ENCODE data around the gene INPP5A.

INPP5A gene

DNA sequence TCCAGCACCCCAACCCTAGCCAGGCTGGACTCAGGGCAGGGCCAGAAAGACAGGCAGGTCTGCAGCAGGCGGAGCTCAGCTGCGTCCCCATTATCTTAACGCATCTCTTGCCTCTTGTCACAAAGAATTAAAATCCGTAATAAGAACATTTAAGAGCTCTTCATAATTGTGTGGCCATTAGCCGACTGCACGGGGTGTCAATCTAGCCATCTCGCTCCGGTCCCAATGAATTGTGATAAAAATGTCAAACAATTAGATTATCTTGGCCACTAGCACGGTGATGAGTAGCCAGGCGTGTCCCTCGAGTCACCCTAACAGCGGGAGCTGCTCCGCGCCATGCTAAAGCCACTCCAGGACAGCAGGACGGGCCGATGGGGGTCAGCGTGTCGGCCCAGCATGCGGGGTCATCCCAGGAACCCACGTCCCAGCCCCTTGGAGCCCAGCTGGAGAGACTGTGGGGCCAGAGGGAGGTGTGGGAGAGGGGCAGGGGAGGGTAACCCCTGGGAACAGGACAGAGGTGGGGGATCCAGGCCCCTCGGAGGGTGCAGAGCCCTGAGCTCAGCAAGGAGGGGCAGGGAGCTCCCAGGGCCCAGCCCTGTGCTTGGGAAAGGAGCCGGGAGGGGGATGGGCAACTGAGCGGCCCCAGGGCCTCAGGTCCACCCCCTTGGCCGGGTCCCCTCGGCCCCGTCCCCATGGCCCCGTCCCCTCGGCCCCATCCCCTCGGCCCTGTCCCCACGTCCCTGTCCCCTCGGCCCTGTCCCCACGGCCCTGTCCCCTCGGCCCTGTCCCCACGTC lies 266.0 kb downstream of the INPP5A start:
- no peaks in the 10 kb centered on the region for H3K9me3 Mint-ChIP-seq
- no peaks in the 10 kb centered on the region for H3K36me3 Mint-ChIP-seq (ENCODE audit: low read depth)
- no peaks in the 10 kb centered on the region for H3K4me1 Mint-ChIP-seq (ENCODE audit: low read depth)
- DNase-seq (ENCODE audit: low spot score), result no peak
- H3K27ac Mint-ChIP-seq, result no peak overlapping the region
- no peak overlapping the region for H3K4me3 Mint-ChIP-seq
- no peaks in the 10 kb centered on the region for H3K27me3 Mint-ChIP-seq (ENCODE audit: low read depth)

GRCh38 chr10:132804287-132804686 lies 266.7 kb downstream of the INPP5A start:
- Mint-ChIP-seq H3K36me3 (ENCODE audit: low read depth) (no peaks in the 10 kb centered on the region), H3K4me1 (ENCODE audit: low read depth) (no peaks in the 10 kb centered on the region), H3K4me3 (no peak overlapping the region), H3K27me3 (ENCODE audit: low read depth) (no peaks in the 10 kb centered on the region), H3K27ac (no peak overlapping the region), H3K9me3 (no peaks in the 10 kb centered on the region)
- no peak for DNase-seq (ENCODE audit: low spot score)

DNA sequence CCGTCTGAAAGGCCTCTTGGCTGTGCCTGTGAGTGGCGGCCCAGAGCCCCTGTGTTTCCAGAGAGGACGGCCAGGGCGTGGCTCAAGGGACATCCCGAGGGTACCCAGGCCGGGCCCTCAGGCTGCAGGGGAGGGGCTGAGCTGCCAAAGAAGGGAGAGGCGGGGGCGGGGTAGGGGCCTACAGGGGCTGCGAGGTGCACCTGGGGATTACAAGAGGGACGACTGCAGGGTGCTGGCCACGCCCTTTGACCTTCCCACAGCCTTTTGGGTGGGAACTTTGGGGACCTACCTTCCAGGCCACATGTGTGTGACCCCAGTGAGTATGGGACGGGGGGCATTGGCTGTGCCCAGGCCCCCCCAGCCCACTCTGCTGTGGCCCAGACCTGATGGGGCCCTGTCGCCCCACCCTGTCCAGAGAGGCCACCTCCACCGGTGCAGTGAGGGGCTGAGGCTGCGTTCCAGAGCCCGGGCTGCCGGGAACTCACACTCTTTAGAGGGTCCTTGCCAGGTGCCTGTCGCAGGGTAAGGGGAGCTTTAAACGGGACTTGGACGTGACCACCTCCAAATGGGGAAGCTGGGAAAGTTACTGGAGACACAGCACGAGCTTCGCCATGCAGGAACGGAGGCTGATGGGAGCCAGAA lies 267.3 kb downstream of the INPP5A start:
- Mint-ChIP-seq H3K27me3 (ENCODE audit: low read depth) (no peaks in the 10 kb centered on the region), H3K4me1 (ENCODE audit: low read depth) (no peaks in the 10 kb centered on the region)
- DNase-seq (ENCODE audit: low spot score), result no peak

DNA sequence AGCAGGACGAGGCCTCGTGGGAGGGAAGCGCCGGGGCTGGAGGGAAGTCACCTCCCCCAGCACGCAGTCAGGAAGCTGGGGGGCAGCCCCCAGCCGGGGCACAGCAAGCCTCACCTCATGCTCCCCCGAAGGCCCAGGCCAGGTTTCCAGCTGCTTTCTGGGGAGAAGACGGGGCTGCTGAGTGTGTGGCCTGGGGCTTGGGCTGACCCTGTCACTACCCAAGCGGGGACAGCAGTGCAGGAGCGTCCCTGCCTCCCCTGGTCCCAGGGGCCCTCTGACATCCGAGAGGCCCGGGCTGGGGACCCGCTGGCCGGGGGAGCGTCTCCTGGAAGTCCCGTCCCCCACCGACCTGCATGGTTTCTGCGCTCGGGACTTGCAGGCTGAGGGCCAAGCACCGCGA lies 268.0 kb downstream of the INPP5A start:
- Mint-ChIP-seq H3K4me1 (ENCODE audit: low read depth) (no peaks in the 10 kb centered on the region), H3K9me3 (no peaks in the 10 kb centered on the region), H3K27me3 (ENCODE audit: low read depth) (no peaks in the 10 kb centered on the region)

More for the DNA sequence above, 267.3 kb downstream of the INPP5A start:
- Mint-ChIP-seq H3K36me3 (ENCODE audit: low read depth) (no peaks in the 10 kb centered on the region), H3K27ac (no peak overlapping the region), H3K4me3 (no peak overlapping the region), H3K9me3 (no peaks in the 10 kb centered on the region)

GRCh38 chr10:132806110-132806509 lies 268.5 kb downstream of the INPP5A start:
- Mint-ChIP-seq H3K4me1 (ENCODE audit: low read depth) (no peaks in the 10 kb centered on the region), H3K27ac (no peak overlapping the region), H3K4me3 (no peak overlapping the region), H3K9me3 (no peaks in the 10 kb centered on the region), H3K36me3 (ENCODE audit: low read depth) (no peaks in the 10 kb centered on the region), H3K27me3 (ENCODE audit: low read depth) (no peaks in the 10 kb centered on the region)
- no peak for DNase-seq (ENCODE audit: low spot score)

More for the DNA sequence above, 268.0 kb downstream of the INPP5A start:
- no peaks in the 10 kb centered on the region for H3K36me3 Mint-ChIP-seq (ENCODE audit: low read depth)
- no peak overlapping the region for H3K27ac Mint-ChIP-seq
- no peak overlapping the region for H3K4me3 Mint-ChIP-seq
- no peak for DNase-seq (ENCODE audit: low spot score)

GRCh38 chr10:132806561-132807003 lies 269.0 kb downstream of the INPP5A start:
- Mint-ChIP-seq H3K27ac (no peak overlapping the region), H3K4me3 (no peak overlapping the region), H3K4me1 (ENCODE audit: low read depth) (no peaks in the 10 kb centered on the region), H3K27me3 (ENCODE audit: low read depth) (no peaks in the 10 kb centered on the region), H3K36me3 (ENCODE audit: low read depth) (no peaks in the 10 kb centered on the region), H3K9me3 (no peaks in the 10 kb centered on the region)
- DNase-seq (ENCODE audit: low spot score), result no peak

DNA sequence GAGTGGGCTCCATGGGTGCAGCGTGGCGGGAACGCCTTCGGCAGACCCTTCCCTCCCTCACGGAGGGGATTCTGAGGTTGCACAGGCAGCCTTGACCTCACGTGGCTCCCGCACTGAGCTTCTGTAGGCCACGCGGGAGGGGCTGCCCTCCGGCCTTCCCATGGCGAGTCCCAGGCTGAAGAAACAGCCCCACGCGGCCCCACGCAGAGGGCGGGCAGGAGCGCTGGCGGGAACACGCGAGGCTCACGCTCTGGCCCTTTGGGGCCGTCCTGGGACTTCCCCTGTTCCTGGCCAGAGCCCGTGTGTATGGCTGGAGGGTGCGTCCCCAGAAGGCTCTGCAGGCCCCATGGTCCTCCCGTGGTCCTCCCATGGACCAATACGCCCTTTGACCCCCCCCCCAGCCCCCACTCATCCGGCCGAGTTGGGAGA lies 270.0 kb downstream of the INPP5A start:
- Mint-ChIP-seq H3K9me3 (no peaks in the 10 kb centered on the region), H3K36me3 (ENCODE audit: low read depth) (no peaks in the 10 kb centered on the region), H3K4me1 (ENCODE audit: low read depth) (no peaks in the 10 kb centered on the region), H3K4me3 (no peak overlapping the region), H3K27me3 (ENCODE audit: low read depth) (no peaks in the 10 kb centered on the region), H3K27ac (no peak overlapping the region)
- no peak for DNase-seq (ENCODE audit: low spot score)

- Mint-ChIP-seq H3K9me3 (no peaks in the 10 kb centered on the region), H3K4me3 (no peak overlapping the region), H3K36me3 (ENCODE audit: low read depth) (no peaks in the 10 kb centered on the region), H3K27me3 (ENCODE audit: low read depth) (no peaks in the 10 kb centered on the region), H3K27ac (no peak overlapping the region), H3K4me1 (ENCODE audit: low read depth) (no peaks in the 10 kb centered on the region)
- no peak for DNase-seq (ENCODE audit: low spot score)
These were observed 271.0 kb downstream of the INPP5A start for GRCh38 chr10:132808383-132809231.

DNA sequence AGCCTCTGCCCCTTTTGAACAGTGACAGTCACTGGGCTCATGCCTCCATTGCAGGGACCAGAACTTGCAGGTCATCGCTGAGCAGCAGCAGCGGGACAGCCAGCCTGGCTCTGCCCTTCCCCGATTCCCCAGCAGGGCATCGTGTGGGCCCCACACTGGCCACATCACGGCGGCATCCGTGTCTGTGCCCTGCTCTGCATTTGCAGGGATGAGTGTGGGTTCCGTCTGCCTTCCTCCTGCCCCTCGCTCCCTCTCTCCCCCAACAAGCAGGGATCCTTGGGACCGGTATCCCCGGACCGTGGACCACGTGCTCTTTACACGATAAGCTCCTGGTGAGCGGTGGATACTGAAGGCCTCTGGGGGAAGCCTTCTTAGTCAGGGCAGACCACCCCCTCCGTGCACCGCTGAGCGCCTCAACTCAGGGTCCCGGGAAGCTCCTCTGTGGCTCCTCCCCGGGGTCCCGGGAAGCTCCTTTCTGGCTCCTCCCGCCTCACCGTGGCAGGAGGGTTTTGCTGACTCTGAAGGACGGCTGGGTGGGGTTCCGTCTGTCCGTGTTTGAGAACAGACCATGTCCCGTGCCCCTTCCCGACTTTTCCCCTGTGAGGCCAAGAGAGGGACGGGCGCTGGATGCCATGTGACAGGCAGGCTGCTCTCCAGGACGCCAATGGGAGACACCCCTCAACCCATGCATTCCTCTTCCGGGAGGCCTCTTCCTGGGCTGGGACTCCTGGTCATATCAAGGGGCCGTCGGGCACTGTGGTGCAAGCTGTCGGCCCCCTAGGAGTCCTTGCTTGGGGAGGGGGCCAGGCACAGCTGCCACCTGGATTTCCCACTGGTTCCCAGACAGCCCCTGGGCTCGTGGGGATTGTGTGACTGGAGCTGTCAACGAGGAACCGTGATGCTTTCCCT lies 271.9 kb downstream of the INPP5A start:
- Mint-ChIP-seq H3K27ac (no peak overlapping the region), H3K4me1 (ENCODE audit: low read depth) (no peaks in the 10 kb centered on the region), H3K36me3 (ENCODE audit: low read depth) (no peaks in the 10 kb centered on the region)

DNA sequence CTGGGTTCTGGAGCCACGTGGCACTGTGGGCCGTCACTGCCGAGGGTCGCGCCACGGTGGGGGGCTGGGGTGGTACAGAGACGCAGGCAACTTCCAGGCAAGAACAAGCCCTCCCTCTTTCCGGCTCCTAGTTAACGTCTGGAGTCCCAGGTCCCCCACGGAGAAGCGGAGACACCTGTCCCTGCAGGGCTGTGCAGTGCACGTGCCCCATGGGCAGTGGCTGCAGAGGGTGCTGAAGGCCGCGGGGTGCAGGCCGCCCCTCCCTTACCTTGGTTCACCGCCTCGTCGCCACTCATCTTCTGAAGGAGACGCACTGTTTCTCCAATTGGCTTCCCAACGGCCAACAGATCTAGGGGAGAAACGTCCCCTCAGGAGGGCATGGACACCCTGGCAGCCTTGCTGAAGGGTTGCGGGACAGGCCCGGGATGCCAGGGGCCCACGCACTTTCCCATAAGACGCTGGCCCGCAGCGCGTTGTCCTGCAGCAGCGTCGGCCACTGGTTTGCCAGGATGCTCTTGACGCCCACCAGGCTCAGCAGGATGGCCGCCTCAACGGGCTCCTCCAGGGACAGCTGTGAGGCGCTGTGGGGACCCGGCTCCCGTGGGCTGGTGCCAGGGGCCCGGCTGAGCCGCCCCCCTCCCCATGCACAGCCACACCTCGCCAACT lies 272.7 kb downstream of the INPP5A start:
- no peaks in the 10 kb centered on the region for H3K4me1 Mint-ChIP-seq (ENCODE audit: low read depth)
- H3K27ac Mint-ChIP-seq, result no peak overlapping the region
- DNase-seq (ENCODE audit: low spot score), result no peak
- H3K27me3 Mint-ChIP-seq (ENCODE audit: low read depth), result no peaks in the 10 kb centered on the region
- no peaks in the 10 kb centered on the region for H3K9me3 Mint-ChIP-seq
- no peaks in the 10 kb centered on the region for H3K36me3 Mint-ChIP-seq (ENCODE audit: low read depth)
- H3K4me3 Mint-ChIP-seq, result no peak overlapping the region

More for the DNA sequence above, 271.9 kb downstream of the INPP5A start:
- H3K27me3 Mint-ChIP-seq (ENCODE audit: low read depth), result no peaks in the 10 kb centered on the region
- H3K4me3 Mint-ChIP-seq, result no peak overlapping the region
- DNase-seq (ENCODE audit: low spot score), result no peak
- H3K9me3 Mint-ChIP-seq, result no peaks in the 10 kb centered on the region

- no peak overlapping the region for H3K4me3 Mint-ChIP-seq
- no peaks in the 10 kb centered on the region for H3K9me3 Mint-ChIP-seq
- DNase-seq (ENCODE audit: low spot score), result no peak
- H3K27me3 Mint-ChIP-seq (ENCODE audit: low read depth), result no peaks in the 10 kb centered on the region
- H3K27ac Mint-ChIP-seq, result no peak overlapping the region
- H3K36me3 Mint-ChIP-seq (ENCODE audit: low read depth), result no peaks in the 10 kb centered on the region
- no peaks in the 10 kb centered on the region for H3K4me1 Mint-ChIP-seq (ENCODE audit: low read depth)
These were observed 273.5 kb downstream of the INPP5A start for GRCh38 chr10:132810807-132811700.

DNA sequence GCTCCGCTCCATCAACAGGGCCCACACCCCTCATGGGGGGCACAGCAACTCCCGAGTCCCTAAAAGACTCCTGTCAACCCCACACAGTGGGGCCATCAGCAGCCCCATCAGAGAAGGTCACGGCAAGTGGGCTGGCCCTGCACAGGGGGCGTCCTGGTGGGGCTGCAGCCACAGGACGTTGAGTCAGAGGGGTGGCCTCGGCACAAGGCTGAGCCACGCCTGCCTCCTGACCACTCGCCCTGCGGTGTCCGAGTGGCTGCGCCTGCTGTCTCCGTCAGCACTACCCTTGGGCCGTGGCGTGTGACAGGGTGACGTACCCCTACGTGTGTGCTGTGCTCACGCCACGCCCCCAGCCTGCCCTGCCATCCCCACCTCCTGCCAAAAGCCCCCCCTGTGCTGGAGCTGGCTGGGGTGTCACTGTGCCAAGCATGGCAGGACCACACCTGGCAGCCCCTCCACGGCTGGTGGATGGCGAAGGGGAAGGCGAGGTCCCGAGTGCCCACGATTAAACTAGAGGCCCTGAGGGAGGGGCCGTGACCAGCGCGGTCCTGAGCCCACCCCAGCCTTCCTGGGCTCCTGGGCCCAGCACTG lies 274.4 kb downstream of the INPP5A start:
- no peak overlapping the region for H3K27ac Mint-ChIP-seq
- no peak overlapping the region for H3K4me3 Mint-ChIP-seq

More for the DNA sequence above, 274.4 kb downstream of the INPP5A start:
- H3K9me3 Mint-ChIP-seq, result no peaks in the 10 kb centered on the region
- no peaks in the 10 kb centered on the region for H3K4me1 Mint-ChIP-seq (ENCODE audit: low read depth)
- H3K36me3 Mint-ChIP-seq (ENCODE audit: low read depth), result no peaks in the 10 kb centered on the region
- H3K27me3 Mint-ChIP-seq (ENCODE audit: low read depth), result no peaks in the 10 kb centered on the region
- no peak for DNase-seq (ENCODE audit: low spot score)
